ENCODE results near the gene PPFIBP1. TPM values are rescaled to one million over a fixed set of nuclear protein-coding genes. Genes with fewer than 3 reads are reported as not detected.

Gene PPFIBP1
- total and polyA plus RNA-seq, 2 of the 13 experiments (the other 11 are each of a cell fraction or from before 2014, with no cell fraction given), result 16.2 to 21.8 TPM

- ChIA-PET POLR2A (no interaction called here), CTCF (ENCODE audit: low intra/inter-chr PET ratio, low total read pairs) (no interaction called here)
- H3K9me3 ChIP-seq (ENCODE audit: low read length), result no peaks in the 10 kb centered on the region
- H3K79me2 ChIP-seq (ENCODE audit: insufficient read depth, low read length), result no peaks in the 10 kb centered on the region
- DNase-seq (ENCODE audit: low spot score), result no peak
- in situ Hi-C loops (cut with HindIII; ENCODE audit: extremely low pct_ligation_motif_present, low pct_unique_long_range_greater_than_20kb), result no loop called here
- ATAC-seq, result no peak
- intact Hi-C loops (cut with micrococcal nuclease; ENCODE audit: unreplicated experiment), result no loop called here
- no peaks in the 10 kb centered on the region for H4K20me1 ChIP-seq (ENCODE audit: insufficient read depth, low read length)
- H3K36me3 ChIP-seq (replicated peaks in 1 of 2; ENCODE audit: control insufficient read depth in 1 of 2, insufficient read depth in 2 of 2, low read length in 2 of 2), result no peaks in the 10 kb centered on the region
- no TSS peak for BruUV-seq (replicated peaks)
- H2AFZ ChIP-seq (ENCODE audit: low read length), result no peak overlapping the region
- FAIRE-seq, result no peak
- no peak for TF ChIP-seq NRL (CRISPR knock-in tag; IDR thresholded peaks at IDR 0.05; ENCODE audit: borderline replicate concordance)
- TF ChIP-seq ELK4 (CRISPR knock-in tag; IDR thresholded peaks at IDR 0.05; ENCODE audit: borderline replicate concordance), result no peak
- no peak for TF ChIP-seq CTCF (CRISPR knock-in tag; IDR thresholded peaks at IDR 0.05)
- no peak for TF ChIP-seq ZNF260 (CRISPR knock-in tag; IDR thresholded peaks at IDR 0.05; ENCODE audit: borderline replicate concordance, low read depth)
- no peak for TF ChIP-seq NR1H2 (CRISPR knock-in tag; IDR thresholded peaks at IDR 0.05; ENCODE audit: borderline replicate concordance, low read depth)
- TF ChIP-seq ZSCAN29 (CRISPR knock-in tag; conservative IDR thresholded peaks at IDR 0.05), result no peak
- TF ChIP-seq DNMT1 (CRISPR knock-in tag; IDR thresholded peaks at IDR 0.05), result no peak
- no peak for TF ChIP-seq U2AF1 (optimal IDR thresholded peaks at IDR 0.05; ENCODE audit: low read depth, low read length)
- no peak for TF ChIP-seq KDM6A (CRISPR knock-in tag; IDR thresholded peaks at IDR 0.05; ENCODE audit: low read depth)
- no peak for TF ChIP-seq SIN3B (IDR thresholded peaks at IDR 0.05; ENCODE audit: low read length)
- TF ChIP-seq ZMAT3 (CRISPR knock-in tag; conservative IDR thresholded peaks at IDR 0.05), result no peak
- TF ChIP-seq TAF15 (IDR thresholded peaks at IDR 0.05; ENCODE audit: low read depth, low read length, poor library complexity, severe bottlenecking), result no peak
- TF ChIP-seq ZBTB20 (CRISPR knock-in tag; IDR thresholded peaks at IDR 0.05; ENCODE audit: borderline replicate concordance, low read depth), result no peak
- TF ChIP-seq KMT2B (CRISPR knock-in tag; IDR thresholded peaks at IDR 0.05), result no peak
- no peak for TF ChIP-seq ATF2 (CRISPR knock-in tag; IDR thresholded peaks at IDR 0.05)
- no peak for TF ChIP-seq ZNF460 (CRISPR knock-in tag; IDR thresholded peaks at IDR 0.05; ENCODE audit: borderline replicate concordance)
- TF ChIP-seq REPIN1 (CRISPR knock-in tag; IDR thresholded peaks at IDR 0.05; ENCODE audit: borderline replicate concordance, low read depth), result no peak
- 32% methylated on average over 6 of the region's 6 CpGs for WGBS (ENCODE audit: low lambda C conversion rate)
- no peak overlapping the region for H3K27ac ChIP-seq (ENCODE audit: extremely low read length, insufficient read depth, low read length)
- H3K27me3 ChIP-seq (ENCODE audit: control insufficient read depth in 1 of 2, insufficient read depth in 2 of 2, low read length in 2 of 2), result peaks cover 0 to 6% of the 10 kb centered on the region in 2 experiments; a peak in 1 of 5 replicates
- no peak overlapping the region for H3K9ac ChIP-seq (ENCODE audit: insufficient read depth, low read depth, low read length)
- H3K4me2 ChIP-seq (ENCODE audit: low read depth, low read length), result no peak overlapping the region
- H3K4me3 ChIP-seq (replicated peaks in 1 of 3; ENCODE audit: insufficient read depth in 1 of 3, low read depth in 2 of 3, low read length in 3 of 3), result no peak overlapping the region
- H3K4me1 ChIP-seq (ENCODE audit: insufficient read depth, low read length), result peaks cover 7% of the 10 kb centered on the region; the same call in 1 of the 2 replicates
These were observed 12.8 kb upstream of the PPFIBP1 start for GRCh38 chr12:27511031-27511722.
